ENCODE results near the gene CSGALNACT2.

The CSGALNACT2 gene

GRCh38 chr10:43230909-43231522 lies 92.8 kb downstream of the CSGALNACT2 start:
- DNase-seq = no peak

- no peak for DNase-seq
Measured at GRCh38 chr10:43231523-43232078, 93.4 kb downstream of the CSGALNACT2 start.

GRCh38 chr10:43233601-43234430 lies 95.6 kb downstream of the CSGALNACT2 start:
- DNase-seq = no peak

- no peak for DNase-seq
Measured at GRCh38 chr10:43234471-43235041, 96.3 kb downstream of the CSGALNACT2 start.

All from OCI-M1 (cell line).